ENCODE data around the gene CFAP97D1.

CFAP97D1 gene

GRCh38 chr17:43832168-43832975 lies 52.1 kb downstream of the CFAP97D1 start:
- FAIRE-seq (no peak), DNase-seq (ENCODE audit: insufficient read length, low spot score) (peak; percentile 80)
- no peak for TF ChIP-seq POLR2A (IDR thresholded peaks at IDR 0.05; ENCODE audit: low read depth, low read length)

GRCh38 chr17:43832976-43833829 lies 53.0 kb downstream of the CFAP97D1 start, which contains the start of gene MPP3:
TSS of gene MPP3 (minus strand) at chr17:43833146. CDS start at chr17:43831906, 1,240 bp downstream.
- peak; percentile 92 for DNase-seq (ENCODE audit: insufficient read length, low spot score)
- peak; percentile 78 for TF ChIP-seq POLR2A (IDR thresholded peaks at IDR 0.05; ENCODE audit: low read depth, low read length)
- FAIRE-seq: no peak

- no peak for DNase-seq (ENCODE audit: insufficient read length, low spot score)
- TF ChIP-seq POLR2A (IDR thresholded peaks at IDR 0.05; ENCODE audit: low read depth, low read length): no peak
- FAIRE-seq: no peak
These were observed 53.9 kb downstream of the CFAP97D1 start for GRCh38 chr17:43834106-43834505.

Measured in H54 (cell line).